IMR-90 (cell line): ENCODE results near the gene CYP2E1. TPM values are rescaled to one million over a fixed set of nuclear protein-coding genes. Genes with fewer than 3 reads are reported as not detected.

Experiments
- ATAC-seq: fragments of 200-7000 bp; cut with Tn5 transposase; 2 replicates; pipeline ENCODE4 v1.9.1; 2020; ENCODE audit warnings: low read depth, mild to moderate bottlenecking, moderate library complexity
- BruUV-seq: library from RNA; stranded (reverse); fragments of 400-500 nt; replicated peaks from 2 replicates; lab custom pipeline; 2021; lab: Mats Ljungman, UMichigan
- CTCF ChIA-PET: fragments of 300-600 bp; formaldehyde crosslinking; extraction: SDS; loops from one replicate; lab custom pipeline; 2021; ENCODE audit warnings: antibody characterized with exemption; lab: Yijun Ruan, JAX
- POLR2A ChIA-PET: fragments of 300-600 bp; sonication (Branson Sonifier 250); formaldehyde crosslinking; loops from one replicate; lab custom pipeline; 2022; ENCODE audit warnings: antibody characterized with exemption; ENCODE audit not compliant: unreplicated experiment; lab: Charles Lee
- DNase-seq: peaks from one replicate; pipeline ENCODE4 v3.0.0; 2013
- H2AFZ ChIP-seq: replicated peaks from 2 replicates; pipeline ENCODE3; 2013; ENCODE audit warnings: low read length, mild to moderate bottlenecking; ENCODE audit not compliant: poor library complexity
- H2AK5ac ChIP-seq: 2 replicates; pipeline ENCODE4 v1.6.1; 2013; ENCODE audit warnings: low read depth, low read length, inconsistent platforms
- H2AK9ac ChIP-seq: replicated peaks from 2 replicates; pipeline ENCODE3; 2013; ENCODE audit warnings: mild to moderate bottlenecking, low read depth, low read length, moderate library complexity; ENCODE audit not compliant: poor library complexity
- H2BK120ac ChIP-seq: 2 replicates; pipeline ENCODE4 v1.6.1; 2013; ENCODE audit warnings: low read depth, low read length, inconsistent platforms
- H2BK15ac ChIP-seq: 3 replicates; pipeline ENCODE4 v1.6.1; 2013; ENCODE audit warnings: low read depth, low read length, inconsistent platforms
- H2BK20ac ChIP-seq: 2 replicates; pipeline ENCODE4 v1.6.1; 2013; ENCODE audit warnings: low read depth, mild to moderate bottlenecking, inconsistent platforms, low read length, moderate library complexity
- H2BK5ac ChIP-seq: 2 replicates; pipeline ENCODE4 v1.6.1; 2013; ENCODE audit warnings: mild to moderate bottlenecking, low read depth, low read length, inconsistent platforms; ENCODE audit not compliant: poor library complexity, severe bottlenecking
- H3K14ac ChIP-seq: replicated peaks from 2 replicates; pipeline ENCODE4 v1.6.1; 2013; ENCODE audit warnings: low read depth, low read length, inconsistent platforms
- H3K18ac ChIP-seq: 2 replicates; pipeline ENCODE4 v1.6.1; 2013; ENCODE audit warnings: low read depth, low read length, control low read depth
- H3K23ac ChIP-seq: 2 replicates; pipeline ENCODE4 v1.6.1; 2013; ENCODE audit warnings: low read depth, low read length, inconsistent platforms
- H3K27ac ChIP-seq: 2 replicates; pipeline ENCODE4 v1.5.1; 2013; ENCODE audit warnings: mild to moderate bottlenecking, control low read depth, low read length; ENCODE audit not compliant: insufficient read depth
- H3K27me3 ChIP-seq: 2 replicates; pipeline ENCODE4 v1.6.1; 2013; ENCODE audit warnings: low read length; ENCODE audit not compliant: control insufficient read depth, insufficient read depth
- H3K36me3 ChIP-seq: 2 replicates; pipeline ENCODE4 v1.6.1; 2013; ENCODE audit warnings: low read length, mixed read lengths; ENCODE audit not compliant: control insufficient read depth, insufficient read depth
- H3K4ac ChIP-seq: 2 replicates; pipeline ENCODE4 v1.6.1; 2013; ENCODE audit warnings: low read depth, low read length, inconsistent platforms
- H3K4me1 ChIP-seq: 2 replicates; pipeline ENCODE4 v1.6.1; 2013; ENCODE audit warnings: low read length, mixed read lengths; ENCODE audit not compliant: control insufficient read depth, insufficient read depth
- H3K4me2 ChIP-seq: 2 replicates; pipeline ENCODE4 v1.6.1; 2013; ENCODE audit warnings: low read depth, mild to moderate bottlenecking, control low read depth, low read length, moderate library complexity
- H3K4me3 ChIP-seq: 2 replicates; pipeline ENCODE4 v1.5.1; 2013; ENCODE audit warnings: low read depth, mild to moderate bottlenecking, control low read depth, low read length, moderate library complexity; ENCODE audit not compliant: insufficient read depth
- H3K56ac ChIP-seq: 2 replicates; pipeline ENCODE4 v1.6.1; 2013; ENCODE audit warnings: low read length, inconsistent platforms; ENCODE audit not compliant: insufficient read depth; ENCODE audit errors: extremely low read depth
- H3K79me1 ChIP-seq, 2 experiments: 2 replicates each; pipeline ENCODE4 v1.6.1; 2013; ENCODE audit warnings: low read length in 2 of 2, inconsistent platforms in 1 of 2, low read depth in 1 of 2
- H3K9ac ChIP-seq: 2 replicates; pipeline ENCODE4 v1.6.1; 2013; ENCODE audit warnings: low read depth, low read length, control low read depth
- H3K9me1 ChIP-seq: 2 replicates; pipeline ENCODE4 v1.6.1; 2013; ENCODE audit warnings: low read length, inconsistent platforms; ENCODE audit not compliant: insufficient read depth
- H3K9me3 ChIP-seq: 2 replicates; pipeline ENCODE4 v1.6.1; 2013; ENCODE audit warnings: low read length; ENCODE audit not compliant: control insufficient read depth, insufficient read depth
- H4K20me1 ChIP-seq: 2 replicates; pipeline ENCODE4 v1.6.1; 2013; ENCODE audit warnings: low read length, inconsistent platforms; ENCODE audit not compliant: insufficient read depth
- H4K5ac ChIP-seq: 2 replicates; pipeline ENCODE4 v1.6.1; 2013; ENCODE audit warnings: mild to moderate bottlenecking, low read depth, low read length, control low read depth
- H4K8ac ChIP-seq, 2 experiments: 2 replicates each; pipeline ENCODE4 v1.6.1; 2013; ENCODE audit warnings: low read depth in 2 of 2, low read length in 2 of 2, control low read depth in 1 of 2, inconsistent platforms in 1 of 2
- H4K91ac ChIP-seq: 2 replicates; pipeline ENCODE4 v1.6.1; 2013; ENCODE audit warnings: low read depth, low read length, inconsistent platforms; ENCODE audit not compliant: insufficient read depth
- POLR2A ChIP-seq: IDR thresholded peaks from 2 replicates; pipeline ENCODE4 v1.6.1; 2012; ENCODE audit warnings: mild to moderate bottlenecking, low read depth, low read length
- SMC3 ChIP-seq: fragments of 150-350 bp; IDR thresholded peaks from 2 replicates; pipeline ENCODE4 v1.6.1; 2016; ENCODE audit warnings: low read depth, mild to moderate bottlenecking, antibody characterized with exemption, low read length, moderate library complexity
- WGBS, 2 experiments: methylation state at CpG; one replicate each; pipeline versions ENCODE4 v1.1.5 to v1.1.7; 2013; ENCODE audit warnings: missing lambda C conversion rate in 2 of 2; ENCODE audit not compliant: insufficient read length in 1 of 2; ENCODE audit errors: extremely low coverage in 2 of 2; 5-methylcytosine and 5-hydroxymethylcytosine counted together
- dilution Hi-C: fragments of 300-500 bp; cut with HindIII; formaldehyde crosslinking; loops from one replicate; pipeline ENCODE4 v1.14.3; 2018; ENCODE audit warnings: low sequenced_read_pairs; ENCODE audit not compliant: unreplicated experiment
- in situ Hi-C: fragments of 300-500 bp; cut with MboI; formaldehyde crosslinking; loops from 3 replicates; pipeline ENCODE4 v1.14.3; 2019; ENCODE audit warnings: low sequenced_read_pairs, inconsistent platforms, mixed read lengths
- intact Hi-C: fragments of 100-400 bp; cut with micrococcal nuclease; formaldehyde crosslinking; loops from 2 replicates; pipeline ENCODE4 v1.10.0; 2022
- polyA plus RNA-seq, 3 experiments: library from polyadenylated mRNA; depleted of rRNA; stranded (reverse); fragments of >200 nt; gene quantifications; 2 replicates each; pipeline ENCODE4 v1.2.3, GENCODE V29; 2012; ENCODE audit warnings: low replicate concordance in 1 of 3
- total RNA-seq: library from RNA; depleted of rRNA; stranded (reverse); fragments of >200 nt; gene quantifications from 2 replicates; pipeline ENCODE4 v1.2.3, GENCODE V29; 2012
- TF ChIP-seq, protein P1 (sequence below): fragments of 150-350 bp; IDR thresholded peaks from 2 replicates; pipeline ENCODE4 v1.6.1; 2017; ENCODE audit warnings: mild to moderate bottlenecking, antibody characterized with exemption, low read length, low read depth

CYP2E1 gene
- total and polyA plus RNA-seq, 2 of the 4 experiments (the other 2 are of a cell fraction) = 0.36 to 1.7 TPM

GRCh38 chr10:133511408-133511807, 15.8 kb upstream of the CYP2E1 start:
- CTCF ChIA-PET = no interaction called here
- POLR2A ChIA-PET = no interaction called here
- Histone ChIP-seq H3K4me2 (no peak overlapping the region), H2BK15ac (no peak overlapping the region), H3K18ac (no peak overlapping the region), H3K14ac (no peak overlapping the region), H3K9me1 (no peaks in the 10 kb centered on the region), H2AK5ac (no peak overlapping the region), H2AFZ (no peak overlapping the region), H2AK9ac (no peak overlapping the region), H4K20me1 (no peaks in the 10 kb centered on the region), H3K9ac (no peak overlapping the region), H2BK120ac (no peak overlapping the region), H3K4me1 (no peaks in the 10 kb centered on the region), H3K27me3 (no peaks in the 10 kb centered on the region), H3K9me3 (no peaks in the 10 kb centered on the region), H3K79me1 (no peaks in the 10 kb centered on the region), H4K91ac (no peak overlapping the region), H3K23ac (no peak overlapping the region), H2BK20ac (no peak overlapping the region), H3K4me3 (no peak overlapping the region), H4K5ac (no peak overlapping the region), H2BK5ac (no peak overlapping the region), H3K56ac (no peak overlapping the region), H3K36me3 (no peaks in the 10 kb centered on the region), H3K27ac (no peak overlapping the region), H4K8ac (no peak overlapping the region), H3K4ac (no peak overlapping the region)
- no peak for TF ChIP-seq POLR2A
- no peak for TF ChIP-seq SMC3
- TF ChIP-seq, protein P1, sequence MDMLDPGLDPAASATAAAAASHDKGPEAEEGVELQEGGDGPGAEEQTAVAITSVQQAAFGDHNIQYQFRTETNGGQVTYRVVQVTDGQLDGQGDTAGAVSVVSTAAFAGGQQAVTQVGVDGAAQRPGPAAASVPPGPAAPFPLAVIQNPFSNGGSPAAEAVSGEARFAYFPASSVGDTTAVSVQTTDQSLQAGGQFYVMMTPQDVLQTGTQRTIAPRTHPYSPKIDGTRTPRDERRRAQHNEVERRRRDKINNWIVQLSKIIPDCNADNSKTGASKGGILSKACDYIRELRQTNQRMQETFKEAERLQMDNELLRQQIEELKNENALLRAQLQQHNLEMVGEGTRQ = no peak
- no CpG with 5 or more reads among the region's 4 CpGs for WGBS, 2 experiments
- no peak for DNase-seq
- intact Hi-C loops = no loop called here
- dilution Hi-C loops = no loop called here
- no peak for ATAC-seq
- in situ Hi-C loops = no loop called here
- no TSS peak for BruUV-seq
